ENCODE measurements around the gene NTN4.

- TF ChIP-seq CTCF (conservative IDR thresholded peaks at IDR 0.05) (no peak), ZFX (IDR thresholded peaks at IDR 0.05) (no peak)
Observed at GRCh38 chr12:95723693-95724384, 66.7 kb downstream of the NTN4 start.
